Glomerular endothelial cell (primary cell): ENCODE measurements around the gene MYO15A. TPM values are rescaled to one million over a fixed set of nuclear protein-coding genes. Genes with fewer than 3 reads are reported as not detected.

Experiments
- DNase-seq: peaks from one replicate; pipeline ENCODE4 v3.0.0-alpha.2; 2011; ENCODE audit warnings: low read depth, low spot score; ENCODE audit errors: extremely low read depth
- total RNA-seq: library from RNA; depleted of rRNA; stranded (reverse); fragments of >200 nt; gene quantifications from 2 replicates; pipeline ENCODE4 v1.2.3, GENCODE V29; 2015

The MYO15A gene, protein sequence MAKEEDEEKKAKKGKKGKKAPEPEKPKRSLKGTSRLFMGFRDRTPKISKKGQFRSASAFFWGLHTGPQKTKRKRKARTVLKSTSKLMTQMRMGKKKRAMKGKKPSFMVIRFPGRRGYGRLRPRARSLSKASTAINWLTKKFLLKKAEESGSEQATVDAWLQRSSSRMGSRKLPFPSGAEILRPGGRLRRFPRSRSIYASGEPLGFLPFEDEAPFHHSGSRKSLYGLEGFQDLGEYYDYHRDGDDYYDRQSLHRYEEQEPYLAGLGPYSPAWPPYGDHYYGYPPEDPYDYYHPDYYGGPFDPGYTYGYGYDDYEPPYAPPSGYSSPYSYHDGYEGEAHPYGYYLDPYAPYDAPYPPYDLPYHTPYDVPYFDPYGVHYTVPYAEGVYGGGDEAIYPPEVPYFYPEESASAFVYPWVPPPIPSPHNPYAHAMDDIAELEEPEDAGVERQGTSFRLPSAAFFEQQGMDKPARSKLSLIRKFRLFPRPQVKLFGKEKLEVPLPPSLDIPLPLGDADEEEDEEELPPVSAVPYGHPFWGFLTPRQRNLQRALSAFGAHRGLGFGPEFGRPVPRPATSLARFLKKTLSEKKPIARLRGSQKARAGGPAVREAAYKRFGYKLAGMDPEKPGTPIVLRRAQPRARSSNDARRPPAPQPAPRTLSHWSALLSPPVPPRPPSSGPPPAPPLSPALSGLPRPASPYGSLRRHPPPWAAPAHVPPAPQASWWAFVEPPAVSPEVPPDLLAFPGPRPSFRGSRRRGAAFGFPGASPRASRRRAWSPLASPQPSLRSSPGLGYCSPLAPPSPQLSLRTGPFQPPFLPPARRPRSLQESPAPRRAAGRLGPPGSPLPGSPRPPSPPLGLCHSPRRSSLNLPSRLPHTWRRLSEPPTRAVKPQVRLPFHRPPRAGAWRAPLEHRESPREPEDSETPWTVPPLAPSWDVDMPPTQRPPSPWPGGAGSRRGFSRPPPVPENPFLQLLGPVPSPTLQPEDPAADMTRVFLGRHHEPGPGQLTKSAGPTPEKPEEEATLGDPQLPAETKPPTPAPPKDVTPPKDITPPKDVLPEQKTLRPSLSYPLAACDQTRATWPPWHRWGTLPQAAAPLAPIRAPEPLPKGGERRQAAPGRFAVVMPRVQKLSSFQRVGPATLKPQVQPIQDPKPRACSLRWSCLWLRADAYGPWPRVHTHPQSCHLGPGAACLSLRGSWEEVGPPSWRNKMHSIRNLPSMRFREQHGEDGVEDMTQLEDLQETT (N-terminal part only)
- 0.18 and 0.92 TPM in 2 replicates for total RNA-seq

DNA sequence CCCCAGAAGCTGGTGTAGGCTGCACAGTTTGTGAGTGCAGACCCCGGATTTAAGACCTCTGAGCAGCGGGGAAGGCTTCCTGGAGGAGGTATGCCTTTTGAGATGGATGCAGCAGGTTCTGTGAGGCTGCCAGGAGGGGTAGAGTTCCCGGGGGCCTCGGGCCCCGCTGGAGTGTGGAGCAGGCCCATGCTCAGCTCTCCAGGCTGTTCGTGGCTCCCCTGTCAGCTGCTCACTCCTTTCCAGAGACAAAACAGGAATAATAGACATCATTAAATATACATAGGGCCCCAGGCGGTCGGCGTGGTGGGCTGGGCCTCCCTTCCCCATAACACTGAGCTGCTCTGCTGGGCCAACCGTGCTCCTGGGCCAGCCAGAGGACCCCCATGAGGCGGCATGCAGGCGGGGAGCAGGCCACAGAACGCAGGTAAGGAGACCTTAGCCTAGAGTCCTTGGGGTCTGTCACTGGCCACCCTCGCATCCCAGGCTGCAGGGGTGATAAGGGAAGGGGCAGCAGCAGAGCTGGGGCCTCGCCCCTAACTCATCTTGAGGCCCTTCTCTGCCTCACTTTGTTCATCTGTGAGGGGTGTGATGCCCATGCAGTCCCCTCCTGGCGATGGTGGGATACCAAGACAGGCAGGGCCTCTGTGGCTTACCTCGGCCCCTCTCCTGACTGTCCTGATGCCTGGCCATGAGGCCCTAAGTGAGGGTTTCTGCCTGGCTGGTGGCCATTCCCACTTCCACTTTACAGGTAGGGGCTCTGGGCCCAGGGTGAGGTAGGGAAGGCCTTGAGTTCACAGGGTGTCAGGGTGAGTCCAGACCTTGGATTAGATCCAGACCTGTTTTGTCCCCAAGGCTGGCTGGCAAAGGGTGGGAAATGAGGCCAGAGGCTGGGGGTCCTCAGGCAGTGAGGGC, at the start of gene MYO15A:
Gene MYO15A, plus strand, starts transcription at position 356 of the 912 bp plus-strand sequence. CDS start 10,045 bp downstream, outside the sequence.
- no peak for DNase-seq

DNA sequence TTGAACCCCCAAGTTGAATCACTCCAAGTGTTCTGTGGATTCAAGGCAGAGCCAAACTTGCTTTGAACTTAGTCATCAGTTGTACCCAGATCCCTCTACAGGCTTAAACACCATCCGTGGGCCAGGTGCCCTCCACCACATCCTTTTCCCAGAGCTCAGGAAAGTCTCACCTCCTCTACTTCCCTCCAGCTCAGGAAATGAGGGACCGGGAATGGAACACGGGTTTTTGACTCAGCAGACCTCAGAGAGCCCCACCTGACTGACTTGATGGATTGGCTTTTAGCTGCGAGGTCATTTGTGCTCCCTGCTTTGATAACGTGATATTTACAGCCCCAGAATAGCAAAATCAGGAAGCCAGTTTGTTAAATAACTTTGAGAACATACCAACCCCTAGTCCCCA, 49.3 kb upstream of the MYO15A start:
- DNase-seq, result no peak

- no peak for DNase-seq
Observed at GRCh38 chr17:18064053-18064452, 44.5 kb upstream of the MYO15A start.

- no peak for DNase-seq
Observed at GRCh38 chr17:18065546-18065945, 43.0 kb upstream of the MYO15A start.

- no peak for DNase-seq
Observed at GRCh38 chr17:18066866-18067265, 41.7 kb upstream of the MYO15A start.

GRCh38 chr17:18069101-18069500, 39.5 kb upstream of the MYO15A start:
- DNase-seq, result no peak

DNA sequence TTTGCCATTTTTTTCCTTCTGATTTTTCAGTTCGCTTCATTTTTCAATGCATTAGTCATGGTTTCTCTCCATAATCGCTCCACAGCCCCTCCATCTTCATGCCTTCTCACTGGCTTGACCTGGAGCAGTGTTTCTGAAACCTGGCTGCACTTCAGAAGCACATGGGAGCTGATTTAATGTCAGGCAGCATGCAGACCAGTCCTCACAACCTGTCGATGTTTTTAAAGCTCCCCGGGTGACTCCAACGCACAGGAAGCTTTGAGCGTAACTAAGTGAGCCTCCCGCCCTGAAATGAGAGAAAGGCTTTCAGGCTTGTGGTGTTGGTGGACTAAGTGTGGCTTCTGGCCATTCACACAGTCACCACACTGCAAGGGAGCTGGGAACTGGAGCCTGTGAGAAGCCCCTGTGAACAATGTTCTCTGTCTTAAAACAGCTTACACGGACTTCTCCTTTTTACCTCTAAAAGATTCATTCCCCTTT, 37.7 kb upstream of the MYO15A start:
- no peak for DNase-seq

DNA sequence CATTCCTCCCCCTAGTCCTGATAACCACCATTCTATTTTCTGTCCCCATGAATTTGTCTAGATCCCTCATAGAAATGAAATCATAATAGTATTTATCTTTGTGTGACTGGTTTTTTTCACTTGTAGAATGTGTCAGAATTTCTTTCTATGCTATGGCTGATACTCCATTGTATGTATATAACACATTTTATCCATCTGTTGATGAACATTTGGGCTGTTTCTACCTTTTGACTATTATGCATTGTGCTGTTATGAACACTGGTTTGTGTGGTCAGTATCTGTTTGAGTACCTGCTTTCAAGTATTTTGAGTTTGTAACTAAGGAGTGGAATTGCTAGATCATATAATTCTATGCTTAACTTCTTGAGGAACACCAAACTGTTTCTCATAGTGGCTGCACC, 36.8 kb upstream of the MYO15A start:
- no peak for DNase-seq

DNA sequence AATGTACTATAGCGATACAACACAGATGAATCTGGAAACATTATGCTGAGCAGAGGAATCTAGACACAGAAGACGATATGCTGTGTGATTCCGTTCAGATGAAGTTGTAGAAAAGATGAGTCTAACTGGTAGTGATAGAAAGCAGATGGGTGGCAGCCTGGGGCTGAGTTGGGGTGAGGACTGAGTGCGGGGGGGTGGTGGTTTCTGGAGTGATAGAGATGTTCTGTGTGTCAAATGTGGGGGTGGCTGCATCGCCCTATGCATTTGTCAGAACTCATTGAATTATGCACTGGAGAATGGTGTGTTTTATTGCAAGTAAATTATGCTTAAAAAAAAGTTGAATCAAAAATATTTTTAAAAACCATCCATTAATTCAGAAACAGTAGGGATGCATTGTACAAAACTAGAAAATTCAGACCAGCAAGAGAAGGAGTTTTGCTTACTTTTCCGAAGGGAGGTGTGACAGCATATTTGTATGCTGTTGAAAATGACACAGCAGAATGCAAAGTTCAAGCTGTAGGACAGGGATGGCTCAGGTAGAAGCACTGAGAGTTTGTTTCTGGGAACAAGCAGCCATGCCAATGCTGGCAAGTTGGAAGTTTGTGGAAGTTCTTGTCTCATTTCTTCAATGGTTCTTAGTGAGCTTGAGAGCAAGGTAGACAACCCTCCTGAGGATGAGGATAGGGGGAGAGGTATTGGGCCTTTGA, 33.8 kb upstream of the MYO15A start:
- no peak for DNase-seq

- DNase-seq, result no peak
Observed at GRCh38 chr17:18076936-18077335, 31.6 kb upstream of the MYO15A start.

DNA sequence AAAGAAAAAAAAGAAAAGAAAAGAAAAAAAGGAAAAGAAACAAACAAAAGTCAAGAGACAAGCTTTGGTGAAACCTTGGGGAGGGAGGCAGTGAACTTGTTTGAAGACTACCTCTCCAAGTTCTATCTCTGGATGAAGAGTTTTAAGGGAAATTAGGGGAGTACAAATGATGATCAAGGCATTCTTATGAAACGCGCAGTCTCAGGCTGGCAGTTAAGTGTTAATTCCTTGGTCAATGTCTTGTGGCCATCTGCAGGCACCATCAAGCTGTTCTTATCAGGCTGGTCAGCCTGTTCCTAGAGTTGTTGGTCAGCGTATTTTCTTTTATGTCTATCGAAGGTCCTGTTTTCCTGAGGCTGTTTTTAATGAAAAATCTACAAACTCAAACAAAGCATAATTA, 29.0 kb upstream of the MYO15A start:
- DNase-seq, result no peak

DNA sequence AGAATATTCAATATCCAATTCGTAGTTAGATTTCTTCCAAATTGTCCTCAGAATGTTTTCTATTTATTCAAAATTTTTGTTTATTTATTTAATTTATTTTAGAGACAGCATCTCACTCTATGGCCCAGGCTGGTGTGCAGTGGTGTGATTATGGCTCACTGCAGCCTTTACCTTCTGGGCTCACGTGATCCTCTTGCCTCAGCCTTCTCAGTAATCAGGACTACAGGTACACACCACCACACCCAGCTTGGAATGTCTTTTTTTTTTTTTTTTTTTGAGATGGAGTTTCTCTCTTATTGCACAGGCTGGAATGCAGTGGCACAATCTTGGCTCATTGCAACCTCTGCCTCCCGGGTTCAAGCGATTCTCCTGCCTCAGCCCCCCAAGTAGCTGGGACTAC, 24.3 kb upstream of the MYO15A start:
- DNase-seq, result no peak

DNA sequence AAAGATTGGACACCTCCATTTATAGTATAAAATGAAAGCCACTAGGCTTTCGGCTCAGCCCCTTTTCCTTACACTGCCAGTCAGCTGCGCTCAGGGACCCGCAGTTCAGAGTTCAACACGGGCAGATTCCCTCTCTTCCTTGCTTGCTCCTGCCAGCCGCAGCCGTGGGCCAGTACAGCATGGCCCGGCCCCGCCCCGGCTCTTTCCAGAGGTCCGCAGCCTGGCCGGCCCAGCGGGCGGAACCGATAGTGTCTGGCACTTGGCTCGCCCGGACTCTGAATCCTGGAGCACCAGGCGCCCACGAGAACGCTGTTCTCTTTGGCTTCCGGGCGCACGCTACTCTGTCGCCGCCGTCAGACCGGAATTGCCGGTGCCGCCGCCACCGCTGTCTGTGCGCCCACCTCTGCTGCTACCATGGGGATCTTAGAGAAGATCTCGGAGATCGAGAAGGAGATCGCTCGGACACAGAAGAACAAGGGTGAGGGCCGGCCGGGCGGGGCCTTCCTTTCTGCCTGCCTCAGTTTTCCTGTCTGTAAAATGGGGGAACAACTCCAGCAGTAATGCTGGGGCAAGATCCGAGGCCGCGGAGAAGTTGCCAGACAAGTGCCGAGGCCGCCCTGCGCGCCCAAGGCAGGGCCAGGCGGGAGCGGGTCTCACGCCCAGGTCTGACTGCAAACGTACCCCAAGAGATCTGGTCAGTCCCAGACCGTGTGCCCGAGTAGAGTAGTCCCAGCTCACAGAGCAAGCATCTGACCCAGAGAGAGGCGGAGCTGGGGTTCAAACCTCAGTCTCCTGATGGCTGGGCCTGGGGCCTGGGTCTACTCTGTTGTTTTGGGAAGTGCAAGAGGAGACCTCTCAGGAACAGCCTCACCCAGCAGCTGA, 20.7 kb upstream of the MYO15A start, which contains the start of gene DRG2:
Gene DRG2, plus strand, starts transcription at position 339 of the 882 bp plus-strand sequence. Its CDS starts 76 bp downstream, at position 415.
- DNase-seq, result peak; percentile 57

GRCh38 chr17:18089613-18090012, 18.9 kb upstream of the MYO15A start:
- no peak for DNase-seq

GRCh38 chr17:18093616-18094408, 14.7 kb upstream of the MYO15A start:
- peak; percentile 51 for DNase-seq

DNA sequence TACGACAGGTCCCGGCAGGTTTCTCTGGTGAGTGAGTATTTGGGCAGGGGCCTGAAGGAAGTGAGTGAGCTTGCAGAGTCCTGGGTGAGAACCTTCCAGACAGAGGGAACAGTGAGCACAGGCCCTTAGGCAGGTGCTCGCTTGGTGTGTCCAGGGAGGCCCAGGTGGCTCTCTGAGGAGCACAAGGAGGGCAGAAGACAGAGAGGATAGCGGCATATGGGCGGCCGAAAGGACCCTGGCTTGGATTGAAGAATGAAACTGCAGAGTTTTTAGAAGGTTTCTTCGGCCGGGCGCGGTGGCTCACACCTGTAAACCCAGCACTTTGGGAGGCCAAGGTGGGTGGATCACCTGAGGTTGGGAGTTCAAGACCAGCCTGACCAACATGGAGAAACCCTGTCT, 14.1 kb upstream of the MYO15A start:
- no peak for DNase-seq

DNA sequence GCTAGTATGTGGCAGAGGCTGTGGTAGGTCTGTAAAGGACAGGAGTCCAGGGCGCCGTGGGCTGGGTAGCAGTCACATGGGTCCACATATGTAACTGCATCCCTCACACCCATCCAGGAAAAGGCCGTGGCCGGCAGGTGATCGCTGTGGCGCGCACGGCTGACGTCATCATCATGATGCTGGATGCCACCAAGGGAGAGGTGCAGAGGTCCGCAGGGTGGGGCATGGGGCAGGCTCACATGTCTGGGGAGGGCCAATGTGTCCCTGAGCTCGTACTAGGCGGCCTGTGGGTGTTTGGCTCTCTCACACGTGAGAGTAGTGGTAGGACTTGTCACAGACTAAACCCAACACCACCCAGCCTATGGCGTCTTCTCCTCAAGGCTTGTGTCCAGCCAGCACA, 9.0 kb upstream of the MYO15A start:
- no peak for DNase-seq
